ENCODE measurements around the gene SH3RF3.

The SH3RF3 gene

GRCh38 chr2:109350526-109350925, 221.5 kb downstream of the SH3RF3 start:
- no peak for TF ChIP-seq SUZ12 (IDR thresholded peaks at IDR 0.05; ENCODE audit: extremely low read depth, insufficient read depth, insufficient read length)
- no peak for TF ChIP-seq ZNF274 (IDR thresholded peaks at IDR 0.05; ENCODE audit: low read depth, low read length)
- TF ChIP-seq YY1 (IDR thresholded peaks at IDR 0.05; ENCODE audit: insufficient read depth, insufficient read length) = no peak
- Histone ChIP-seq H3K4me3 (ENCODE audit: insufficient read length, low read depth) (no peak overlapping the region), H3K27me3 (ENCODE audit: insufficient read depth, insufficient read length) (no peaks in the 10 kb centered on the region), H3K9ac (ENCODE audit: insufficient read length, low read depth) (no peak overlapping the region), H3K9me3 (ENCODE audit: insufficient read depth, low read length) (peaks cover 10% of the 10 kb centered on the region; the same call in 1 of the 2 replicates), H3K36me3 (ENCODE audit: insufficient read depth, insufficient read length, low read length) (no peaks in the 10 kb centered on the region), H3K4me1 (ENCODE audit: insufficient read depth, insufficient read length) (peaks cover 10% of the 10 kb centered on the region)
- DNase-seq (ENCODE audit: low read depth, low spot score) = no peak

- peaks cover 10% of the 10 kb centered on the region for H3K4me1 ChIP-seq (ENCODE audit: insufficient read depth, insufficient read length)
- no peak for DNase-seq (ENCODE audit: low read depth, low spot score)
- no peak for TF ChIP-seq ZNF274 (IDR thresholded peaks at IDR 0.05; ENCODE audit: low read depth, low read length)
- no peak for TF ChIP-seq SUZ12 (IDR thresholded peaks at IDR 0.05; ENCODE audit: extremely low read depth, insufficient read depth, insufficient read length)
- no peak for TF ChIP-seq YY1 (IDR thresholded peaks at IDR 0.05; ENCODE audit: insufficient read depth, insufficient read length)
- no peaks in the 10 kb centered on the region for H3K27me3 ChIP-seq (ENCODE audit: insufficient read depth, insufficient read length)
- H3K9ac ChIP-seq (ENCODE audit: insufficient read length, low read depth) = no peak overlapping the region
- H3K9me3 ChIP-seq (ENCODE audit: insufficient read depth, low read length) = peaks cover 12% of the 10 kb centered on the region; the same call in 1 of the 2 replicates
- no peak overlapping the region for H3K4me3 ChIP-seq (ENCODE audit: insufficient read length, low read depth)
- H3K36me3 ChIP-seq (ENCODE audit: insufficient read depth, insufficient read length, low read length) = no peaks in the 10 kb centered on the region
Measured at GRCh38 chr2:109351164-109351756, 222.3 kb downstream of the SH3RF3 start.

GRCh38 chr2:109352056-109352897, 223.3 kb downstream of the SH3RF3 start:
- Histone ChIP-seq H3K4me1 (ENCODE audit: insufficient read depth, insufficient read length) (peaks cover 10% of the 10 kb centered on the region), H3K4me3 (ENCODE audit: insufficient read length, low read depth) (no peak overlapping the region)
- DNase-seq (ENCODE audit: low read depth, low spot score) = no peak

GRCh38 chr2:109352898-109353689, 224.1 kb downstream of the SH3RF3 start:
- H3K9ac ChIP-seq (ENCODE audit: insufficient read length, low read depth) = no peak overlapping the region
- H3K36me3 ChIP-seq (ENCODE audit: insufficient read depth, insufficient read length, low read length) = no peaks in the 10 kb centered on the region
- H3K27me3 ChIP-seq (ENCODE audit: insufficient read depth, insufficient read length) = no peaks in the 10 kb centered on the region
- TF ChIP-seq ZNF274 (IDR thresholded peaks at IDR 0.05; ENCODE audit: low read depth, low read length) (no peak), YY1 (IDR thresholded peaks at IDR 0.05; ENCODE audit: insufficient read depth, insufficient read length) (no peak), SUZ12 (IDR thresholded peaks at IDR 0.05; ENCODE audit: extremely low read depth, insufficient read depth, insufficient read length) (no peak)
- H3K4me1 ChIP-seq (ENCODE audit: insufficient read depth, insufficient read length) = peaks cover 10% of the 10 kb centered on the region
- H3K4me3 ChIP-seq (ENCODE audit: insufficient read length, low read depth) = no peak overlapping the region
- no peak for DNase-seq (ENCODE audit: low read depth, low spot score)
- H3K9me3 ChIP-seq (ENCODE audit: insufficient read depth, low read length) = peaks cover 17% of the 10 kb centered on the region; the same call in 1 of the 2 replicates

More at GRCh38 chr2:109352056-109352897, 223.3 kb downstream of the SH3RF3 start:
- Histone ChIP-seq H3K27me3 (ENCODE audit: insufficient read depth, insufficient read length) (no peaks in the 10 kb centered on the region), H3K9me3 (ENCODE audit: insufficient read depth, low read length) (peaks cover 12% of the 10 kb centered on the region; the same call in 1 of the 2 replicates), H3K36me3 (ENCODE audit: insufficient read depth, insufficient read length, low read length) (no peaks in the 10 kb centered on the region), H3K9ac (ENCODE audit: insufficient read length, low read depth) (no peak overlapping the region)
- TF ChIP-seq YY1 (IDR thresholded peaks at IDR 0.05; ENCODE audit: insufficient read depth, insufficient read length) = no peak
- TF ChIP-seq SUZ12 (IDR thresholded peaks at IDR 0.05; ENCODE audit: extremely low read depth, insufficient read depth, insufficient read length) = no peak
- no peak for TF ChIP-seq ZNF274 (IDR thresholded peaks at IDR 0.05; ENCODE audit: low read depth, low read length)

- no peak for DNase-seq (ENCODE audit: low read depth, low spot score)
- Histone ChIP-seq H3K4me3 (ENCODE audit: insufficient read length, low read depth) (no peak overlapping the region), H3K9ac (ENCODE audit: insufficient read length, low read depth) (no peak overlapping the region), H3K4me1 (ENCODE audit: insufficient read depth, insufficient read length) (peaks cover 2% of the 10 kb centered on the region), H3K36me3 (ENCODE audit: insufficient read depth, insufficient read length, low read length) (no peaks in the 10 kb centered on the region), H3K9me3 (ENCODE audit: insufficient read depth, low read length) (peaks cover 17% of the 10 kb centered on the region; the same call in 1 of the 2 replicates), H3K27me3 (ENCODE audit: insufficient read depth, insufficient read length) (no peaks in the 10 kb centered on the region)
- TF ChIP-seq YY1 (IDR thresholded peaks at IDR 0.05; ENCODE audit: insufficient read depth, insufficient read length) = no peak
- TF ChIP-seq SUZ12 (IDR thresholded peaks at IDR 0.05; ENCODE audit: extremely low read depth, insufficient read depth, insufficient read length) = no peak
- TF ChIP-seq ZNF274 (IDR thresholded peaks at IDR 0.05; ENCODE audit: low read depth, low read length) = no peak
Measured at GRCh38 chr2:109353806-109354745, 225.1 kb downstream of the SH3RF3 start.

GRCh38 chr2:109355192-109355843, 226.3 kb downstream of the SH3RF3 start:
- H3K4me3 ChIP-seq (ENCODE audit: insufficient read length, low read depth) = no peak overlapping the region
- no peaks in the 10 kb centered on the region for H3K36me3 ChIP-seq (ENCODE audit: insufficient read depth, insufficient read length, low read length)
- no peak overlapping the region for H3K9ac ChIP-seq (ENCODE audit: insufficient read length, low read depth)
- no peak for DNase-seq (ENCODE audit: low read depth, low spot score)
- H3K27me3 ChIP-seq (ENCODE audit: insufficient read depth, insufficient read length) = no peaks in the 10 kb centered on the region
- TF ChIP-seq SUZ12 (IDR thresholded peaks at IDR 0.05; ENCODE audit: extremely low read depth, insufficient read depth, insufficient read length) (no peak), ZNF274 (IDR thresholded peaks at IDR 0.05; ENCODE audit: low read depth, low read length) (no peak), YY1 (IDR thresholded peaks at IDR 0.05; ENCODE audit: insufficient read depth, insufficient read length) (no peak)
- peaks cover 17% of the 10 kb centered on the region; the same call in 1 of the 2 replicates for H3K9me3 ChIP-seq (ENCODE audit: insufficient read depth, low read length)
- H3K4me1 ChIP-seq (ENCODE audit: insufficient read depth, insufficient read length) = no peaks in the 10 kb centered on the region

Measured in NT2/D1 (cell line).